H9 (cell line): Measurements from ENCODE around the gene UBE2N. TPM values are rescaled to one million over a fixed set of nuclear protein-coding genes. Genes with fewer than 3 reads are reported as not detected.
A peak's percentile ranks its signal among the peaks of the same experiment; 100 is the strongest.
"Not testable (repeated sequence)": the region's sequence is repeated elsewhere in the genome, so short reads cannot be mapped to it uniquely, and the experiment has no call there.

Experiments
- DNase-seq: peaks from one replicate; pipeline ENCODE4 v3.0.0-alpha.2; 2017
- H2AFZ ChIP-seq: one replicate; pipeline ENCODE4 v1.6.1; 2013; ENCODE audit warnings: mild to moderate bottlenecking, low read length, control low read depth, moderate library complexity
- H2AK5ac ChIP-seq: 2 replicates; pipeline ENCODE4 v1.6.1; 2013; ENCODE audit warnings: low read length, control low read depth, mixed read lengths; ENCODE audit not compliant: insufficient read length
- H2BK120ac ChIP-seq: one replicate; pipeline ENCODE4 v1.6.1; 2013; ENCODE audit warnings: low read depth, mild to moderate bottlenecking, low read length, control low read depth, inconsistent platforms; ENCODE audit not compliant: poor library complexity, severe bottlenecking
- H2BK12ac ChIP-seq: 2 replicates; pipeline ENCODE4 v1.6.1; 2013; ENCODE audit warnings: low read length, control low read depth, mixed read lengths, low read depth; ENCODE audit not compliant: insufficient read length
- H2BK15ac ChIP-seq: 2 replicates; pipeline ENCODE4 v1.6.1; 2013; ENCODE audit warnings: low read depth, low read length, control low read depth
- H2BK20ac ChIP-seq: one replicate; pipeline ENCODE4 v1.6.1; 2013; ENCODE audit warnings: low read depth, mild to moderate bottlenecking, low read length, control low read depth, inconsistent platforms; ENCODE audit not compliant: poor library complexity, severe bottlenecking
- H2BK5ac ChIP-seq: 2 replicates; pipeline ENCODE4 v1.6.1; 2013; ENCODE audit warnings: low read length, control low read depth, mixed read lengths; ENCODE audit not compliant: insufficient read length
- H3K14ac ChIP-seq: 2 replicates; pipeline ENCODE4 v1.6.1; 2013; ENCODE audit warnings: low read length, control low read depth; ENCODE audit not compliant: insufficient read depth
- H3K18ac ChIP-seq: 2 replicates; pipeline ENCODE4 v1.6.1; 2013; ENCODE audit warnings: low read depth, mild to moderate bottlenecking, mixed read lengths, low read length, control low read depth; ENCODE audit not compliant: insufficient read length
- H3K23ac ChIP-seq: 2 replicates; pipeline ENCODE4 v1.6.1; 2013; ENCODE audit warnings: low read length, control low read depth, mixed read lengths, low read depth; ENCODE audit not compliant: insufficient read length
- H3K23me2 ChIP-seq: 2 replicates; pipeline ENCODE4 v1.6.1; 2013; ENCODE audit warnings: low read depth, mild to moderate bottlenecking, mixed read lengths, low read length, control low read depth; ENCODE audit not compliant: insufficient read length, poor library complexity, severe bottlenecking
- H3K27ac ChIP-seq: 2 replicates; pipeline ENCODE4 v1.5.1; 2013; ENCODE audit warnings: low read length, control low read depth, mixed read lengths, low read depth; ENCODE audit not compliant: insufficient read length
- H3K27me3 ChIP-seq: 2 replicates; pipeline ENCODE4 v1.6.1; 2013; ENCODE audit warnings: low read length, control low read depth, inconsistent platforms; ENCODE audit not compliant: insufficient read depth
- H3K4ac ChIP-seq: 2 replicates; pipeline ENCODE4 v1.6.1; 2013; ENCODE audit warnings: low read depth, mild to moderate bottlenecking, control low read depth, inconsistent platforms, low read length, moderate library complexity
- H3K4me1 ChIP-seq: 2 replicates; pipeline ENCODE4 v1.6.1; 2013; ENCODE audit warnings: low read length, control low read depth, inconsistent platforms; ENCODE audit not compliant: insufficient read depth
- H3K4me2 ChIP-seq: 2 replicates; pipeline ENCODE4 v1.6.1; 2013; ENCODE audit warnings: low read length, control low read depth, mixed read lengths; ENCODE audit not compliant: insufficient read length, insufficient read depth
- H3K56ac ChIP-seq: 2 replicates; pipeline ENCODE4 v1.6.1; 2013; ENCODE audit warnings: low read depth, mild to moderate bottlenecking, mixed read lengths, low read length, control low read depth; ENCODE audit not compliant: insufficient read length
- H3K79me1 ChIP-seq: 2 replicates; pipeline ENCODE4 v1.6.1; 2013; ENCODE audit warnings: low read depth, mild to moderate bottlenecking, moderate library complexity, low read length, control low read depth, inconsistent platforms; ENCODE audit not compliant: insufficient read depth, poor library complexity, severe bottlenecking
- H3K79me2 ChIP-seq: 2 replicates; pipeline ENCODE4 v1.6.1; 2013; ENCODE audit warnings: low read length, control low read depth, inconsistent platforms; ENCODE audit not compliant: insufficient read depth
- H3K9ac ChIP-seq: 2 replicates; pipeline ENCODE4 v1.6.1; 2013; ENCODE audit warnings: low read length, control low read depth, mixed read lengths; ENCODE audit not compliant: insufficient read length; ENCODE audit errors: extremely low read depth
- H3K9me3 ChIP-seq: one replicate; pipeline ENCODE4 v1.6.1; 2013; ENCODE audit warnings: low read depth, low read length, inconsistent platforms; ENCODE audit not compliant: control insufficient read depth
- H3T11ph ChIP-seq: one replicate; pipeline ENCODE4 v1.6.1; 2013; ENCODE audit warnings: mild to moderate bottlenecking, low read length, control low read depth, inconsistent platforms
- H4K20me1 ChIP-seq: one replicate; pipeline ENCODE4 v1.6.1; 2013; ENCODE audit not compliant: control insufficient read depth, insufficient read length, insufficient read depth
- H4K5ac ChIP-seq: 2 replicates; pipeline ENCODE4 v1.6.1; 2013; ENCODE audit warnings: low read depth, mild to moderate bottlenecking, mixed read lengths, low read length, control low read depth; ENCODE audit not compliant: insufficient read length
- H4K8ac ChIP-seq: replicated peaks from 2 replicates; pipeline ENCODE4 v1.6.1; 2013; ENCODE audit warnings: low read length, control low read depth, mixed read lengths, low read depth; ENCODE audit not compliant: insufficient read length
- H4K91ac ChIP-seq: 2 replicates; pipeline ENCODE4 v1.6.1; 2013; ENCODE audit warnings: low read depth, mild to moderate bottlenecking, moderate library complexity, mixed read lengths, low read length, control low read depth; ENCODE audit not compliant: insufficient read length
- H3K27ac Mint-ChIP-seq, 3 experiments: 2 replicates in 2 of 3; 3 replicates in 1 of 3; pipeline ENCODE4 v1.8.0; 2020 to 2021; ENCODE audit warnings: mixed read lengths in 3 of 3, mild to moderate bottlenecking in 1 of 3, moderate library complexity in 1 of 3
- H3K27me3 Mint-ChIP-seq: 2 replicates; pipeline ENCODE4 v1.8.0; 2021; ENCODE audit warnings: low read depth, mild to moderate bottlenecking, moderate library complexity, mixed read lengths
- H3K36me3 Mint-ChIP-seq, 3 experiments: 2 replicates in 2 of 3; 3 replicates in 1 of 3; pipeline ENCODE4 v1.8.0; 2020 to 2021; ENCODE audit warnings: low read depth in 3 of 3, mixed read lengths in 3 of 3; ENCODE audit not compliant: insufficient read depth in 1 of 3
- H3K4me1 Mint-ChIP-seq, 2 experiments: 2 replicates each; pipeline ENCODE4 v1.8.0; 2020; ENCODE audit warnings: mixed read lengths in 2 of 2
- H3K4me3 Mint-ChIP-seq, 2 experiments: 2 replicates in 1 of 2; 3 replicates in 1 of 2; pipeline ENCODE4 v1.8.0; 2020 to 2021; ENCODE audit warnings: mild to moderate bottlenecking in 2 of 2, mixed read lengths in 2 of 2, moderate library complexity in 1 of 2
- H3K9me3 Mint-ChIP-seq, 2 experiments: 2 replicates in 1 of 2; 3 replicates in 1 of 2; pipeline ENCODE4 v1.8.0; 2020; ENCODE audit warnings: mild to moderate bottlenecking in 2 of 2, mixed read lengths in 2 of 2, moderate library complexity in 1 of 2
- CTCF ChIP-seq: fragments of 200-600 bp; sonication (generic); conservative IDR thresholded peaks from 3 replicates; pipeline ENCODE4 v1.8.0; 2021; ENCODE audit warnings: antibody characterized with exemption, mild to moderate bottlenecking
- WGBS: extraction: QIAGEN DNeasy Blood & Tissue Kit; methylation state at CpG from one replicate; pipeline ENCODE4 v1.1.7; 2013; ENCODE audit warnings: missing lambda C conversion rate, low lambda C conversion rate, mixed read lengths; ENCODE audit not compliant: insufficient read length; ENCODE audit errors: extremely low coverage; 5-methylcytosine and 5-hydroxymethylcytosine counted together
- total RNA-seq: library from RNA; stranded (reverse); gene quantifications from 2 replicates; pipeline ENCODE4 v1.2.1, GENCODE V29; 2021

UBE2N gene
- total RNA-seq, 1 experiment from 2014 or later = 192 TPM

- Mint-ChIP-seq H3K9me3 (no peaks in the 10 kb centered on the region), H3K27me3 (no peaks in the 10 kb centered on the region), H3K4me3 (no peak overlapping the region), H3K36me3 (peaks cover 14 to 35% (median 31%) of the 10 kb centered on the region in 3 experiments; a peak in 6 of 7 replicates), H3K4me1 (peaks cover 15 to 20% of the 10 kb centered on the region in 2 experiments; a peak in 3 of 4 replicates), H3K27ac (peak overlapping the region in 1 of 3 experiments; percentile 13; a peak in 1 of 7 replicates)
- Histone ChIP-seq H4K8ac (no peak overlapping the region), H3K9ac (no peak overlapping the region), H2AK5ac (no peak overlapping the region), H3K18ac (no peak overlapping the region), H3K23me2 (no peaks in the 10 kb centered on the region), H4K5ac (no peak overlapping the region), H3K56ac (no peak overlapping the region), H2BK12ac (no peak overlapping the region), H2BK5ac (no peak overlapping the region), H3K79me1 (peaks cover 9% of the 10 kb centered on the region), H3K14ac (no peak overlapping the region), H2AFZ (no peak overlapping the region), H2BK120ac (no peak overlapping the region), H2BK15ac (no peak overlapping the region), H2BK20ac (no peak overlapping the region), H3K27ac (no peak overlapping the region), H4K91ac (no peak overlapping the region), H3K4me2 (no peak overlapping the region), H4K20me1 (no peaks in the 10 kb centered on the region), H3K4ac (no peak overlapping the region), H3K79me2 (peaks cover 35% of the 10 kb centered on the region), H3K23ac (no peak overlapping the region), H3K9me3 (no peaks in the 10 kb centered on the region), H3T11ph (no peak overlapping the region), H3K27me3 (no peaks in the 10 kb centered on the region), H3K4me1 (no peaks in the 10 kb centered on the region; the same call in 1 of the 2 replicates)
- no peak for DNase-seq
- no peak for TF ChIP-seq CTCF
- WGBS = no CpG with 5 or more reads among the region's 3 CpGs
These were observed 28.7 kb downstream of the UBE2N start for GRCh38 chr12:93413064-93413463.

GRCh38 chr12:93412396-93412795 lies 29.4 kb downstream of the UBE2N start:
- H3K9me3 Mint-ChIP-seq, H3K79me1 ChIP-seq, H2BK15ac ChIP-seq, H2AK5ac ChIP-seq, H3K9ac ChIP-seq, H4K5ac ChIP-seq, H2BK120ac ChIP-seq, H3K4me3 Mint-ChIP-seq, H3K9me3 ChIP-seq, DNase-seq, H3T11ph ChIP-seq, H3K23ac ChIP-seq, H2AFZ ChIP-seq, H4K91ac ChIP-seq, H3K4me2 ChIP-seq, H2BK12ac ChIP-seq, H3K14ac ChIP-seq, H3K56ac ChIP-seq, H3K18ac ChIP-seq, H3K27me3 ChIP-seq, H3K4me1 ChIP-seq, H2BK20ac ChIP-seq, H3K23me2 ChIP-seq, H3K4ac ChIP-seq, H3K27me3 Mint-ChIP-seq, H3K27ac ChIP-seq, H2BK5ac ChIP-seq, H4K20me1 ChIP-seq, H4K8ac ChIP-seq: not testable (repeated sequence)
- Mint-ChIP-seq H3K4me1 (peaks cover 21 to 25% of the 10 kb centered on the region in 2 experiments), H3K27ac (peak overlapping the region in 1 of 3 experiments; percentile 57; a peak in 3 of 7 replicates), H3K36me3 (peaks cover 14 to 41% (median 37%) of the 10 kb centered on the region in 3 experiments; a peak in 6 of 7 replicates)
- no CpG with 5 or more reads among the region's 8 CpGs for WGBS
- H3K79me2 ChIP-seq = peaks cover 31% of the 10 kb centered on the region
